Lower lobe of right lung (tissue), 2 donors: ENCODE results near the gene SERPINB6. TPM values are rescaled to one million over a fixed set of nuclear protein-coding genes. Genes with fewer than 3 reads are reported as not detected.
"Not testable (repeated sequence)": the region's sequence is repeated elsewhere in the genome, so short reads cannot be mapped to it uniquely, and the experiment has no call there.

ENCODE experiments used
- ATAC-seq, 2 donors: fragments of 200-7000 bp; cut with Tn5 transposase; one replicate each; pipeline ENCODE4 v1.9.1; 2020 to 2022; ENCODE audit warnings: mild to moderate bottlenecking in 2 of 2, moderate library complexity in 2 of 2
- DNase-seq: peaks from one replicate; pipeline ENCODE4 v3.0.0-alpha.2; 2020
- H3K27ac ChIP-seq: fragments of 200-600 bp; one replicate; pipeline ENCODE4 v1.8.0; 2022
- H3K27me3 ChIP-seq: fragments of 200-600 bp; one replicate; pipeline ENCODE4 v1.8.0; 2022; ENCODE audit warnings: low read depth
- H3K36me3 ChIP-seq: fragments of 200-600 bp; one replicate; pipeline ENCODE4 v1.8.0; 2022; ENCODE audit warnings: mild to moderate bottlenecking
- H3K4me1 ChIP-seq: fragments of 200-600 bp; one replicate; pipeline ENCODE4 v1.8.0; 2022
- H3K4me3 ChIP-seq: fragments of 200-600 bp; one replicate; pipeline ENCODE4 v1.8.0; 2022; ENCODE audit warnings: mild to moderate bottlenecking
- H3K9me3 ChIP-seq: fragments of 200-600 bp; one replicate; pipeline ENCODE4 v1.8.0; 2022
- CTCF ChIP-seq: fragments of 200-600 bp; IDR thresholded peaks from one replicate; pipeline ENCODE4 v1.8.0; 2022; ENCODE audit warnings: antibody characterized with exemption, mild to moderate bottlenecking
- intact Hi-C: fragments of 100-400 bp; cut with DNase I; formaldehyde crosslinking; loops from one replicate; pipeline ENCODE4 v1.11.0; 2022
- total RNA-seq: library from RNA; stranded (reverse); fragmentation: NEBNext Ultra II Directional; extraction: Animal tissue kit (Norgen Biotek cat#: 25700); gene quantifications from one replicate; pipeline ENCODE4 v1.2.1, GENCODE V29; 2021
- donor health status: DM: no; HTN: yes; CAD: no; lungs with severe emphysema.

The SERPINB6 gene
- total RNA-seq, 1 donor from 2014 or later = 160 TPM

GRCh38 chr6:2938632-2939083 lies 32.7 kb downstream of the SERPINB6 start:
- intact Hi-C loops = no loop called here
- Histone ChIP-seq H3K27me3 (no peaks in the 10 kb centered on the region), H3K9me3 (no peaks in the 10 kb centered on the region), H3K4me1 (peaks cover 14% of the 10 kb centered on the region), H3K4me3 (no peak overlapping the region), H3K36me3 (no peaks in the 10 kb centered on the region), H3K27ac (no peak overlapping the region)
- ATAC-seq (no peak), DNase-seq (no peak)
- TF ChIP-seq CTCF = no peak

- TF ChIP-seq CTCF = no peak
- intact Hi-C loops = no loop called here
- ATAC-seq (no peak), DNase-seq (no peak)
- Histone ChIP-seq H3K27ac (no peak overlapping the region), H3K4me3 (no peak overlapping the region), H3K4me1 (peaks cover 9% of the 10 kb centered on the region), H3K27me3 (no peaks in the 10 kb centered on the region), H3K9me3 (no peaks in the 10 kb centered on the region), H3K36me3 (no peaks in the 10 kb centered on the region)
These were observed 33.2 kb downstream of the SERPINB6 start for GRCh38 chr6:2938004-2938631.

- no peak for TF ChIP-seq CTCF
- DNase-seq (no peak), ATAC-seq (no peak)
- intact Hi-C loops = no loop called here
- no peaks in the 10 kb centered on the region for H3K27me3 ChIP-seq
- no peaks in the 10 kb centered on the region for H3K36me3 ChIP-seq
- H3K27ac ChIP-seq = no peak overlapping the region
- H3K4me3 ChIP-seq = no peak overlapping the region
- H3K9me3 ChIP-seq = no peaks in the 10 kb centered on the region
- H3K4me1 ChIP-seq = peaks cover 4% of the 10 kb centered on the region
These were observed 33.8 kb downstream of the SERPINB6 start for GRCh38 chr6:2937627-2938003.

GRCh38 chr6:2935566-2936291 lies 35.6 kb downstream of the SERPINB6 start:
- intact Hi-C loops = no loop called here
- H3K27me3 ChIP-seq = no peaks in the 10 kb centered on the region
- DNase-seq (no peak), ATAC-seq (no peak)
- no peaks in the 10 kb centered on the region for H3K36me3 ChIP-seq
- H3K9me3 ChIP-seq = no peaks in the 10 kb centered on the region
- peaks cover 10% of the 10 kb centered on the region for H3K4me1 ChIP-seq
- H3K4me3 ChIP-seq = no peak overlapping the region
- TF ChIP-seq CTCF = no peak
- H3K27ac ChIP-seq = no peak overlapping the region

- Histone ChIP-seq H3K4me3 (no peak overlapping the region), H3K27ac (no peak overlapping the region), H3K9me3 (no peaks in the 10 kb centered on the region), H3K4me1 (peaks cover 10% of the 10 kb centered on the region), H3K36me3 (no peaks in the 10 kb centered on the region), H3K27me3 (no peaks in the 10 kb centered on the region)
- ATAC-seq = no peak
- intact Hi-C loops = loop anchor here (5.0 kb wide), 1 partner anchor 87 kb away; no protein-coding TSS in a partner anchor
- no peak for TF ChIP-seq CTCF
- no peak for DNase-seq
These were observed 37.3 kb downstream of the SERPINB6 start for GRCh38 chr6:2934057-2934456.

- intact Hi-C loops = loop anchor here (5.0 kb wide), 1 partner anchor 86 kb away; no protein-coding TSS in a partner anchor
- not testable (repeated sequence) for H3K4me1 ChIP-seq, ATAC-seq, H3K36me3 ChIP-seq, H3K27ac ChIP-seq, H3K9me3 ChIP-seq, H3K4me3 ChIP-seq, H3K27me3 ChIP-seq, DNase-seq
These were observed 38.5 kb downstream of the SERPINB6 start for GRCh38 chr6:2932911-2933310.
